ENCODE results near the gene MCCD1. TPM values are rescaled to one million over a fixed set of nuclear protein-coding genes. Genes with fewer than 3 reads are reported as not detected.
A peak's percentile ranks its signal among the peaks of the same experiment; 100 is the strongest.
"Not testable (repeated sequence)": the region's sequence is repeated elsewhere in the genome, so short reads cannot be mapped to it uniquely, and the experiment has no call there.

MCCD1 gene
- total and polyA plus RNA-seq, 2 experiments from 2014 or later: not detected

GRCh38 chr6:31502586-31502985, 26.2 kb upstream of the MCCD1 start:
- H3K4me3 ChIP-seq: no peak overlapping the region
- peaks cover 27% of the 10 kb centered on the region for H3K27me3 ChIP-seq
- DNase-seq (ENCODE audit: low read depth in 1 of 2, low spot score in 1 of 2): peak in 1 of 2 donors; percentile 16
- TF ChIP-seq, protein P1, sequence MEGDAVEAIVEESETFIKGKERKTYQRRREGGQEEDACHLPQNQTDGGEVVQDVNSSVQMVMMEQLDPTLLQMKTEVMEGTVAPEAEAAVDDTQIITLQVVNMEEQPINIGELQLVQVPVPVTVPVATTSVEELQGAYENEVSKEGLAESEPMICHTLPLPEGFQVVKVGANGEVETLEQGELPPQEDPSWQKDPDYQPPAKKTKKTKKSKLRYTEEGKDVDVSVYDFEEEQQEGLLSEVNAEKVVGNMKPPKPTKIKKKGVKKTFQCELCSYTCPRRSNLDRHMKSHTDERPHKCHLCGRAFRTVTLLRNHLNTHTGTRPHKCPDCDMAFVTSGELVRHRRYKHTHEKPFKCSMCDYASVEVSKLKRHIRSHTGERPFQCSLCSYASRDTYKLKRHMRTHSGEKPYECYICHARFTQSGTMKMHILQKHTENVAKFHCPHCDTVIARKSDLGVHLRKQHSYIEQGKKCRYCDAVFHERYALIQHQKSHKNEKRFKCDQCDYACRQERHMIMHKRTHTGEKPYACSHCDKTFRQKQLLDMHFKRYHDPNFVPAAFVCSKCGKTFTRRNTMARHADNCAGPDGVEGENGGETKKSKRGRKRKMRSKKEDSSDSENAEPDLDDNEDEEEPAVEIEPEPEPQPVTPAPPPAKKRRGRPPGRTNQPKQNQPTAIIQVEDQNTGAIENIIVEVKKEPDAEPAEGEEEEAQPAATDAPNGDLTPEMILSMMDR (IDR thresholded peaks at IDR 0.05; ENCODE audit: low read depth, low read length): no peak
- no peaks in the 10 kb centered on the region for H3K9me3 ChIP-seq (ENCODE audit: low read depth)
- no peaks in the 10 kb centered on the region for H3K4me1 ChIP-seq (ENCODE audit: low read depth)
- no peak overlapping the region for H3K27ac ChIP-seq
- no peaks in the 10 kb centered on the region for H3K36me3 ChIP-seq

GRCh38 chr6:31509036-31509435, 19.7 kb upstream of the MCCD1 start:
- H3K27me3 ChIP-seq; H3K4me3 ChIP-seq; H3K9me3 ChIP-seq (ENCODE audit: low read depth); H3K4me1 ChIP-seq (ENCODE audit: low read depth); H3K36me3 ChIP-seq; DNase-seq (ENCODE audit: low read depth in 1 of 2, low spot score in 1 of 2); H3K27ac ChIP-seq: not testable (repeated sequence)

GRCh38 chr6:31510007-31510406, 18.8 kb upstream of the MCCD1 start:
- H3K27me3 ChIP-seq: no peaks in the 10 kb centered on the region
- H3K27ac ChIP-seq: no peak overlapping the region
- H3K9me3 ChIP-seq (ENCODE audit: low read depth): no peaks in the 10 kb centered on the region
- H3K36me3 ChIP-seq: no peaks in the 10 kb centered on the region
- H3K4me3 ChIP-seq: no peak overlapping the region
- TF ChIP-seq, protein P1 (IDR thresholded peaks at IDR 0.05; ENCODE audit: low read depth, low read length): no peak
- no peaks in the 10 kb centered on the region for H3K4me1 ChIP-seq (ENCODE audit: low read depth)
- DNase-seq (ENCODE audit: low read depth in 1 of 2, low spot score in 1 of 2): no peak

DNA sequence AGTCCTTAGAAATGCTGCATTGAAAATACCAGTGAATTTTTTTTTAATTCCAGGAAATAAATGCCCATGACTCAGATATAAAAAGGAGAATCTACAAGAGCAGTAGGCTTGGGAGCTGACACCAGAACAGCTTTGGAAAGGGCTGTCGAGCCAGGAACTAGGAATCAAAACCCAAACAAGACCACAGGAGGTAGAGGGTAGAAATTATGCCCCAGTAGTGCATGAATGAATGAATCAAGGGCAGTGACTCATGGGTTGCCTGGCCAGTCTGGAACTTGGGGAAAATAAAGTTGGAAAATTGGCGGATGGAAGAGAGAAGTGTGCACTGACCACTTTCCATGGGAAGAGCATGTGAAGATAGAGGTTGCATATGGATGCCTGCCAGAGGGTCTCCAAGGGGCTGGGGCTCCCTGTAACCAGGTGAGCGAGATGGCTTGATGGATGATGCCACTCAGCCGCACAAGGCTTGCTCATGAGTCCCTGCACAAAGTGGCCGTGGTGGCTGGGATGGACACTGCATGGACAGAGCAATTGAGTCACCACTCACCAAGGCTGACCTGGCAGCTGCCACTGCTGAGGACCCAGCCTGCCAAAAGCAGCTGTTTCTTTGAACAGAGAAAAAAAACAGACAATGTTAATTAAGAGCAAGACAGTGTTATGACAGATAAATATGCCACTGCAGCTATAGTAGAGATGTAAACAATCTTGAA, 15.2 kb upstream of the MCCD1 start:
- no peak overlapping the region for H3K4me3 ChIP-seq
- H3K4me1 ChIP-seq (ENCODE audit: low read depth): no peaks in the 10 kb centered on the region
- H3K27ac ChIP-seq: no peak overlapping the region
- DNase-seq (ENCODE audit: low read depth in 1 of 2, low spot score in 1 of 2): no peak
- H3K9me3 ChIP-seq (ENCODE audit: low read depth): no peaks in the 10 kb centered on the region
- no peaks in the 10 kb centered on the region for H3K36me3 ChIP-seq
- TF ChIP-seq, protein P1 (IDR thresholded peaks at IDR 0.05; ENCODE audit: low read depth, low read length): no peak
- H3K27me3 ChIP-seq: no peaks in the 10 kb centered on the region

DNA sequence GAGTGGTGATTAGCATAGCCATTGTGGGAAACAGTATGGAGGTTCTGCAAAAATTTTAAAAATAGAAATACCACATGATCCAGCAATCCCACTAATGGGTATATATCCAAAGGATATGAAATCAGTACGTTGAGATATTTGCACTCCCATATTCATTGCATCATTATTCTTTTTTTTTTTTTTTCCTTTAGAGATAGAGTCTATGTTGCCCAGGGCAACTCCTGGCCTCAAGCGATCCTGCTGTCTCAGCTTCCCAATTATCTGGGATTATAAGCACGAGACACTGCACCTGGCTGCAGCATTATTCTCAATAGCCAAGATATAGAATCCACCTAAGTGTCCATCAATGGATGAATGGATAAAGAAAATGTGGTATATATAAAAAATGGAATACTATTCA, 6.9 kb upstream of the MCCD1 start:
- no peaks in the 10 kb centered on the region for H3K27me3 ChIP-seq
- H3K9me3 ChIP-seq (ENCODE audit: low read depth): no peaks in the 10 kb centered on the region
- TF ChIP-seq, protein P1 (IDR thresholded peaks at IDR 0.05; ENCODE audit: low read depth, low read length): no peak

GRCh38 chr6:31525553-31525931, 3.2 kb upstream of the MCCD1 start:
- Histone ChIP-seq H3K36me3 (peaks cover 4% of the 10 kb centered on the region), H3K27me3 (no peaks in the 10 kb centered on the region), H3K4me3 (no peak overlapping the region), H3K27ac (no peak overlapping the region), H3K4me1 (ENCODE audit: low read depth) (no peaks in the 10 kb centered on the region), H3K9me3 (ENCODE audit: low read depth) (no peaks in the 10 kb centered on the region)
- no peak for DNase-seq (ENCODE audit: low read depth in 1 of 2, low spot score in 1 of 2)
- TF ChIP-seq, protein P1 (IDR thresholded peaks at IDR 0.05; ENCODE audit: low read depth, low read length): no peak

More for the DNA sequence above, 6.9 kb upstream of the MCCD1 start:
- no peaks in the 10 kb centered on the region for H3K4me1 ChIP-seq (ENCODE audit: low read depth)
- H3K4me3 ChIP-seq: no peak overlapping the region
- H3K36me3 ChIP-seq: no peaks in the 10 kb centered on the region
- no peak overlapping the region for H3K27ac ChIP-seq
- no peak for DNase-seq (ENCODE audit: low read depth in 1 of 2, low spot score in 1 of 2)
